Bronchial epithelial cell (primary cell): ENCODE results near the gene IL17REL. TPM values are rescaled to one million over a fixed set of nuclear protein-coding genes. Genes with fewer than 3 reads are reported as not detected.

Experiments used
- DNase-seq: peaks from one replicate; pipeline ENCODE4 v3.0.0-alpha.2; 2010; ENCODE audit warnings: low read depth
- FAIRE-seq: peaks from 2 replicates; lab custom pipeline; 2011; peaks lifted over from hg19 to GRCh38; lab: Jason Lieb, UNC
- H3K27me3 ChIP-seq: 2 replicates; pipeline ENCODE4 v1.5.1; 2011; ENCODE audit warnings: low read length; ENCODE audit not compliant: control insufficient read depth, insufficient read depth
- H3K36me3 ChIP-seq: 2 replicates; pipeline ENCODE4 v1.5.1; 2011; ENCODE audit warnings: low read length; ENCODE audit not compliant: control insufficient read depth, insufficient read depth
- H3K4me3 ChIP-seq: 2 replicates; pipeline ENCODE4 v1.5.1; 2011; ENCODE audit warnings: mild to moderate bottlenecking, low read depth, low read length, control low read depth
- total RNA-seq: library from RNA; depleted of rRNA; stranded (reverse); fragments of >200 nt; gene quantifications from 2 replicates; pipeline ENCODE4 v1.2.1, GENCODE V29; 2014
- TF ChIP-seq, protein P1 (sequence below): IDR thresholded peaks from 2 replicates; pipeline ENCODE4 v1.5.1; 2011; ENCODE audit warnings: mild to moderate bottlenecking, moderate library complexity, low read length, control low read depth, inconsistent platforms; ENCODE audit not compliant: insufficient read depth, severe bottlenecking

IL17REL gene
- total RNA-seq, 1 donor from 2014 or later = not detected

DNA sequence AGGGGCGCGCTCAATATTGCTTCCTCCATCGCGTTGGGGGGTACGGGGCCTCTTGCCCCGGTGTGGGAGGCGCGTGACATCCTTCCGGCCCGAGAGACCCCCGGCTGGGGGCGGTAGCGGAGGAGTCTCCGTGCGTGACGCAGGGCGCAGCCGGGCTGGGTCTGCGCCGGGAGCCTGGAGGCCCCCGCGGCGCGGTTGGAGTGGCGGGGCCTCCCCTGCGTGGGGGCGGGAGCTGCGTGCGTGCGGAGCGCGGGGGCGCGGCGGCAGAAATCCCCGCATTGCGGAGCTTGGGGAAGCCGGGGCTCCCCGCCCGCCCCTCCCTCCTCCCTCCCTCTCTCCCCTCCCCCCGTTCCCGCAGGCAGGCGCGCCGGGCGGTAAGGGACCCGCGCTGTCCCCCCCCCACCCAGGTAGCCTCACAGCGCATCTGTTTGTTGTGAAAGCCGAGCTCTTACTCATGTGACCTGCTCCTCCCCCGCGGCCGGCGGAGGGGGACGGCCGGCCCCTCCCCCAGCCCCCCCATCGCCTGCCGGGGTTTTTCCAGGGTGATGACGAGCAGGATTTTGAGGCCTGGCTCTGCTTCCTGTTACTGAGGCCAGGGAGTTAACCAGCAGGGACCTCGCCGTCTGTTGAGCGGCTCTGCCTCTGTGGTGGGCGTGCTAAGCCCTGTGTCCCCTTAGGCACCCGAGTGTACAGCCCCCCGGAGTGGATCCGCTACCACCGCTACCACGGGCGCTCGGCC lies 50.4 kb downstream of the IL17REL start:
- peak overlapping the region; percentile 98 for H3K4me3 ChIP-seq
- H3K27me3 ChIP-seq = no peaks in the 10 kb centered on the region
- DNase-seq (peak; percentile 77), FAIRE-seq (no peak)
- TF ChIP-seq, protein P1, sequence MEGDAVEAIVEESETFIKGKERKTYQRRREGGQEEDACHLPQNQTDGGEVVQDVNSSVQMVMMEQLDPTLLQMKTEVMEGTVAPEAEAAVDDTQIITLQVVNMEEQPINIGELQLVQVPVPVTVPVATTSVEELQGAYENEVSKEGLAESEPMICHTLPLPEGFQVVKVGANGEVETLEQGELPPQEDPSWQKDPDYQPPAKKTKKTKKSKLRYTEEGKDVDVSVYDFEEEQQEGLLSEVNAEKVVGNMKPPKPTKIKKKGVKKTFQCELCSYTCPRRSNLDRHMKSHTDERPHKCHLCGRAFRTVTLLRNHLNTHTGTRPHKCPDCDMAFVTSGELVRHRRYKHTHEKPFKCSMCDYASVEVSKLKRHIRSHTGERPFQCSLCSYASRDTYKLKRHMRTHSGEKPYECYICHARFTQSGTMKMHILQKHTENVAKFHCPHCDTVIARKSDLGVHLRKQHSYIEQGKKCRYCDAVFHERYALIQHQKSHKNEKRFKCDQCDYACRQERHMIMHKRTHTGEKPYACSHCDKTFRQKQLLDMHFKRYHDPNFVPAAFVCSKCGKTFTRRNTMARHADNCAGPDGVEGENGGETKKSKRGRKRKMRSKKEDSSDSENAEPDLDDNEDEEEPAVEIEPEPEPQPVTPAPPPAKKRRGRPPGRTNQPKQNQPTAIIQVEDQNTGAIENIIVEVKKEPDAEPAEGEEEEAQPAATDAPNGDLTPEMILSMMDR = no peak
- peaks cover 20% of the 10 kb centered on the region for H3K36me3 ChIP-seq

DNA sequence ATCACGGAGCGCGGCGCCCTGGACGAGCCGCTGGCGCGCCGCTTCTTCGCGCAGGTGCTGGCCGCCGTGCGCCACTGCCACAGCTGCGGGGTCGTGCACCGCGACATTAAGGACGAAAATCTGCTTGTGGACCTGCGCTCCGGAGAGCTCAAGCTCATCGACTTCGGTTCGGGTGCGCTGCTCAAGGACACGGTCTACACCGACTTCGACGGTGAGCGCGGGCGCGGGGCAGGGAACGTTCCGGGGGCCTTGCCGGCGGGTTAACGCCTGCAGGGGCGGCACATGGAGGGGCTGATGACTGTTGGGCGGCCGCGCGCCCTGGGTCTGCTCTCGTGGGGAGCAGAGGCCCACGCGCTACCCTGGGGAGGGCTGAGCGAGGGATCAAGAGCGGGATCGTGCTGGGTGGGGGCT lies 51.0 kb downstream of the IL17REL start:
- peak overlapping the region; percentile 98 for H3K4me3 ChIP-seq
- no peak for FAIRE-seq
- DNase-seq = no peak
- no peaks in the 10 kb centered on the region for H3K27me3 ChIP-seq
- TF ChIP-seq, protein P1 = no peak
- H3K36me3 ChIP-seq = peaks cover 20% of the 10 kb centered on the region

DNA sequence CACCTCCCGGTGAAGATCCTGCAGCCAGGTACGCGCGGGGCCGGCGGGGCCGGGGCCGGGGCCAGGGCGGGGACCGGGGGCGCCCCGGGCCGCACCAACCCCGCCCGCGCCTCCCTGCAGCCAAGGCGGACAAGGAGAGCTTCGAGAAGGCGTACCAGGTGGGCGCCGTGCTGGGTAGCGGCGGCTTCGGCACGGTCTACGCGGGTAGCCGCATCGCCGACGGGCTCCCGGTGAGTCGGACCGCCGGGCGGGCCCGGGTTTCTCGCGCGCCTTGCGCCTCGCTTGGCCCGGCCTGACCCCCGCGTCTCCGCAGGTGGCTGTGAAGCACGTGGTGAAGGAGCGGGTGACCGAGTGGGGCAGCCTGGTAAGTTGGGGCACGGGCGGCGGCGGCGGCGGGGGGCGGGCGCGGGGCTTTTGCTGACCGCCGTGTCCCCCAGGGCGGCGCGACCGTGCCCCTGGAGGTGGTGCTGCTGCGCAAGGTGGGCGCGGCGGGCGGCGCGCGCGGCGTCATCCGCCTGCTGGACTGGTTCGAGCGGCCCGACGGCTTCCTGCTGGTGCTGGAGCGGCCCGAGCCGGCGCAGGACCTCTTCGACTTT lies 51.5 kb downstream of the IL17REL start:
- DNase-seq = no peak
- Histone ChIP-seq H3K27me3 (no peaks in the 10 kb centered on the region), H3K4me3 (peak overlapping the region; percentile 98), H3K36me3 (peaks cover 20% of the 10 kb centered on the region)
- no peak for FAIRE-seq
- TF ChIP-seq, protein P1 = no peak

DNA sequence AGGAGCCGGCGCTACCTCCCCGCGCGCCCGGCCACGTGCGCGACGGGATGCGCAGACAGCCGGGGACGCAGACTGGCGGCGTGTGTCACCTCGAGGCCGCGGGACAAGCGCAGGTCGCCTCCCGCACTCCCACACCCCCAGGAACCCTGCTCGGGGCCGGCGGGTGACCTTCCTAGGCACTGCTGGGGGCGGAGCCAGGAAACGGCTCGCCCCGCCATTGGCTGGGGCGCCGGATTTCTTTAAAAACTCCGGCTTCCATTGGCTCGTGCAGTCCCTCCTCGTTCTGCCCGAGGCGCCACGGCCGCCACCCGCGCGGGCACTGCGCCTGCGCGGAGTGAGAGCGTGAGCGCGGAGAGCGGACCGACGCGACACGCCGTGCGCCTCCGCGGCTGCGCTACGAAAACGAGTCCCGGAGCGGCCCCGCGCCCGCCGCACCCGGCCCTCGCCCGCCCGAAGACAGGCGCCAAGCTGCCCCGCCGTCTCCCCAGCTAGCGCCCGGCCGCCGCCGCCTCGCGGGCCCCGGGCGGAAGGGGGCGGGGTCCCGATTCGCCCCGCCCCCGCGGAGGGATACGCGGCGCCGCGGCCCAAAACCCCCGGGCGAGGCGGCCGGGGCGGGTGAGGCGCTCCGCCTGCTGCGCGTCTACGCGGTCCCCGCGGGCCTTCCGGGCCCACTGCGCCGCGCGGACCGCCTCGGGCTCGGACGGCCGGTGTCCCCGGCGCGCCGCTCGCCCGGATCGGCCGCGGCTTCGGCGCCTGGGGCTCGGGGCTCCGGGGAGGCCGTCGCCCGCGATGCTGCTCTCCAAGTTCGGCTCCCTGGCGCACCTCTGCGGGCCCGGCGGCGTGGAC lies 52.2 kb downstream of the IL17REL start, which contains the start of gene PIM3:
Gene PIM3, plus strand, starts transcription at position 614 of the 846 bp plus-strand sequence. Its CDS starts 176 bp downstream, at position 790.
- TF ChIP-seq, protein P1 = no peak
- peaks cover 20% of the 10 kb centered on the region for H3K36me3 ChIP-seq
- peak; percentile 81 for DNase-seq
- peak within 1 kb of the TSS; percentile 98 for H3K4me3 ChIP-seq
- H3K27me3 ChIP-seq = no peaks in the 10 kb centered on the region
- no peak for FAIRE-seq

DNA sequence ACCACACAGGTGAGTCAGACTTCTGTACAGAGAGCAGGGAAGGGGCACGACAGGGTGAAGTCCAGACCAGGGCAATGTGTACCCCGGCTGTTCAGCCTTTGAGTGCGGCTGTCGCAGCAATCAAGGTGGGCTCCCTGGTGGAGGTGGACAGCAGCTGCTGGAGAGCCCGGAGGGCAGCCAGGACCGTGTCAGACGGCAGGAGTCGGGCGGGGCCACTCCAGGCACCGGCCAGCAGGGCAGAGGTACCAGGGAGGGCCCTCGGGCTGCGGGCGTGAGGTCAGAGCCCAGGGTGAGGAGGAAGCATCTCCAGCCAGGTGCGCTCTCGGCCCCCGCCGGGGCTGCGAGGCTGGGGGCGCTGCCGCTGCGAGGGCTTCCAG lies 52.8 kb downstream of the IL17REL start:
- FAIRE-seq (no peak), DNase-seq (peak; percentile 54)
- Histone ChIP-seq H3K36me3 (peaks cover 20% of the 10 kb centered on the region), H3K27me3 (no peaks in the 10 kb centered on the region), H3K4me3 (peak overlapping the region; percentile 98)
- TF ChIP-seq, protein P1 = no peak
